ENCODE measurements around the gene MMP15. TPM values are rescaled to one million over a fixed set of nuclear protein-coding genes. Genes with fewer than 3 reads are reported as not detected.

The MMP15 gene
- total RNA-seq, 4 donors from 2014 or later, result 11.4 to 32.9 (median 28.4) TPM

DNA sequence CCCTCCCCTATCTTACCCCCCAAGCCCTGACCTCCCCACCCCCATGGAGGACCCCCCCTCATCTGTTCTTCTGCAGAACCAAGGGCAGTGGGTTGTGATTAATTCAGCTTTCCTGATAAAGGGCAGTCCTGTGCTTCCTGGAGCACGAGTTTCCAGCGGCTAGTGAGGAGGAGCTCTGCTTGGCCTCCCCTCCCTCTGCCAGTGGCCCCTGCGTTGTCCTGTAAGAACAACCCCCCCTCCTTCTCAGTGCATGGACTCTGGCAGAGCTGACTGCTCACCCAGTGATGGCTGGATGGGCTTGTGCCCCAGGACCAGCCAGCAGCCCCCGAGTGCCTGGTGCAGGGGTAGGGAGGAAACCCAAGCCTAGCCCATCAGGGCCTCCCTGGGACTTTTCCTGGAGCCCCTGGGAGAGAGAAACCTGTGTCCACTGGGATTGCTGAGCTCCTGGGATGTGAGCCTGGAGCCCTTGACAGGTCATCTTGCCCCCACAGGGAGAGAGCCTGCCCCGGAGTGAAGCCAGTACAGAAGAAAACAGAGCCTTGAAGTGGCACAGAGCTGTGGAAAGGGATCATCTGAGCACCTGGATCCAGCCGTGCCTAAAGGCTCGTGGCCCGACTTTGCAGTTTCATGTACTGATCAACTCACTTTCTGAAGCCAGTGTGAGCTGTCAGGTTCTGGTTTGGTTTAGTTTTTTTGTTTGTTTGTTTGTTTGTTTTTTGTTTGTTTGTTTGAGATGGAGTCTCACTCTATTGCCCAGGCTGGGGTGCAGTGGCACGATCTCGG, 26.5 kb downstream of the MMP15 start:
- peak overlapping the region in 1 of 4 donors; percentile 41 for H3K27ac ChIP-seq

DNA sequence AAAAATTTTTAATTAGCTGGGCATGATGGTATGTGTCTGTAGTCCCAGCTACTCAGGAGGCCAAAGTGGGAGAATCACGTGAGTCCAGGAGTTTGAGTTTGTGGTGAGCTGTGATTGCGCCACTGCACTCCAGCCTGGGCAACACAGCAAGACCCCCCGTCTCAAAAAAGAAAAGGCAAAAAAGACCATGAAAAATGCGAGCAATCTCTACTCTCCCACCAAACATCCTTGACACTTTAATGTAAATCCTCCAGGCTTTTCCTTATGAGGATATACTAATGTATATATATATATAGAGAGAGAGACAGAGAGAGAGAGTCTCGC, 28.1 kb downstream of the MMP15 start:
- no peak for TF ChIP-seq CTCF (IDR thresholded peaks at IDR 0.05)
- TF ChIP-seq POLR2A (IDR thresholded peaks at IDR 0.05), result no peak
- TF ChIP-seq EP300 (IDR thresholded peaks at IDR 0.05), result no peak
- Histone ChIP-seq H3K27me3 (no peaks in the 10 kb centered on the region), H3K4me1 (peaks cover 0 to 14% (median 3%) of the 10 kb centered on the region in 4 donors), H3K9me3 (no peaks in the 10 kb centered on the region), H3K27ac (no peak overlapping the region), H3K36me3 (no peaks in the 10 kb centered on the region), H3K4me3 (no peak overlapping the region)
- DNase-seq (ENCODE audit: low spot score in 2 of 2), result no peak
- 89 to 93% methylated on average over 5 of the region's 5 CpGs for WGBS, 2 donors

More for the DNA sequence above, 26.5 kb downstream of the MMP15 start:
- H3K9me3 ChIP-seq, result no peaks in the 10 kb centered on the region
- H3K4me3 ChIP-seq, result no peak overlapping the region
- no peak for TF ChIP-seq CTCF (IDR thresholded peaks at IDR 0.05)
- peaks cover 0 to 31% (median 8%) of the 10 kb centered on the region in 4 donors for H3K4me1 ChIP-seq
- H3K27me3 ChIP-seq, result no peaks in the 10 kb centered on the region
- H3K36me3 ChIP-seq, result no peaks in the 10 kb centered on the region
- DNase-seq (ENCODE audit: low spot score in 2 of 2), result no peak
- 54 to 70% methylated on average over 7 to 10 of the region's 10 CpGs for WGBS, 2 donors

GRCh38 chr16:58054289-58054688, 28.7 kb downstream of the MMP15 start:
- 80 to 84% methylated on average over 10 of the region's 10 CpGs for WGBS, 2 donors
- no peaks in the 10 kb centered on the region for H3K36me3 ChIP-seq
- H3K9me3 ChIP-seq, result no peaks in the 10 kb centered on the region
- peaks cover 0 to 8% (median 0%) of the 10 kb centered on the region in 4 donors for H3K4me1 ChIP-seq
- no peak for DNase-seq (ENCODE audit: low spot score in 2 of 2)
- TF ChIP-seq EP300 (IDR thresholded peaks at IDR 0.05) (no peak), CTCF (IDR thresholded peaks at IDR 0.05) (no peak), POLR2A (IDR thresholded peaks at IDR 0.05) (no peak)
- no peaks in the 10 kb centered on the region for H3K27me3 ChIP-seq
- no peak overlapping the region for H3K4me3 ChIP-seq
- no peak overlapping the region for H3K27ac ChIP-seq

DNA sequence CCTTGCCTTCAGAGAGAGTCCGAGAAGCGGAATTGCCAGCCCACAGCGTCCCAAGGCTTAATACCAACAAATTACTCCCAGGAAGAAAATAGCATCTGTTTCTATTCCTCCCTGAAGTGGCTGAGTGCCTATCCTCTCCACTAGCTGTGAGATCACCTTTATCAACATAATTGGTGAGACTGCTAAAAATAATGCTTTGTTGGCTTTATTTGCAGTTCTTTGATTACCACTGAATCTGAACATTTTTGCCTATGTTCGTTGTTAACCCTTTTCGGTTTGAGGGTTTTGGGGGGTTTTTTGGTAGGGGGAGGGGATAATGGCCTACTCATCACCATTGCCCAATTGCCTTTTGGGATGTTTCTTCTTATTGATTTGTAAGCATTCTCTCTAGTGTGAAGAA, 31.0 kb downstream of the MMP15 start:
- TF ChIP-seq POLR2A (IDR thresholded peaks at IDR 0.05), result no peak
- TF ChIP-seq EP300 (IDR thresholded peaks at IDR 0.05), result no peak
- TF ChIP-seq CTCF (IDR thresholded peaks at IDR 0.05), result no peak
- Histone ChIP-seq H3K27ac (no peak overlapping the region), H3K4me3 (no peak overlapping the region), H3K36me3 (no peaks in the 10 kb centered on the region), H3K9me3 (no peaks in the 10 kb centered on the region), H3K27me3 (no peaks in the 10 kb centered on the region), H3K4me1 (no peaks in the 10 kb centered on the region)
- DNase-seq (ENCODE audit: low spot score in 2 of 2), result no peak
- WGBS, 2 donors, result 45 to 46% methylated on average over 5 of the region's 5 CpGs

- no peak for DNase-seq (ENCODE audit: low spot score in 2 of 2)
- Histone ChIP-seq H3K9me3 (no peaks in the 10 kb centered on the region), H3K27me3 (no peaks in the 10 kb centered on the region), H3K27ac (no peak overlapping the region), H3K36me3 (no peaks in the 10 kb centered on the region), H3K4me1 (no peaks in the 10 kb centered on the region), H3K4me3 (no peak overlapping the region)
- TF ChIP-seq POLR2A (IDR thresholded peaks at IDR 0.05) (no peak), EP300 (IDR thresholded peaks at IDR 0.05) (no peak), CTCF (IDR thresholded peaks at IDR 0.05) (no peak)
- WGBS, 2 donors, result 58 to 61% methylated on average over 5 of the region's 5 CpGs
Observed at GRCh38 chr16:58057121-58057520, 31.6 kb downstream of the MMP15 start.
